DND-41 (cell line): ENCODE results near the gene PHRF1.

ENCODE experiments used
- ATAC-seq: fragments of 200-7000 bp; cut with Tn5 transposase; 3 replicates; pipeline ENCODE4 v1.9.1; 2021; ENCODE audit warnings: low read depth; ENCODE audit not compliant: insufficient read depth
- DNase-seq: peaks from one replicate; pipeline ENCODE4 v3.0.0-alpha.2; 2020
- H2AFZ ChIP-seq: 2 replicates; pipeline ENCODE4 v1.6.0; 2012; ENCODE audit warnings: low read depth, low read length
- H3K27ac ChIP-seq: 2 replicates; pipeline ENCODE4 v1.5.1; 2012; ENCODE audit warnings: low read length, inconsistent platforms
- H3K27me3 ChIP-seq: fragments of 200-600 bp; sonication (generic); 2 replicates; pipeline ENCODE4 v1.6.0; 2012; ENCODE audit warnings: low read length, mild to moderate bottlenecking, inconsistent platforms; ENCODE audit not compliant: insufficient read depth, poor library complexity
- H3K36me3 ChIP-seq: 2 replicates; pipeline ENCODE4 v1.5.1; 2012; ENCODE audit warnings: low read length, inconsistent platforms; ENCODE audit not compliant: insufficient read depth
- H3K4me1 ChIP-seq: 2 replicates; pipeline ENCODE4 v1.5.1; 2012; ENCODE audit warnings: mild to moderate bottlenecking, low read length; ENCODE audit not compliant: insufficient read depth
- H3K4me2 ChIP-seq: 2 replicates; pipeline ENCODE4 v1.6.0; 2012; ENCODE audit warnings: mild to moderate bottlenecking, moderate library complexity, low read length, inconsistent platforms; ENCODE audit not compliant: insufficient read depth
- H3K4me3 ChIP-seq, 2 experiments: fragments of 200-600 bp in 1 of 2; shearing (Covaris generic) in 1 of 2; 2 replicates each; pipeline ENCODE4 v1.5.1; 2012 to 2016; ENCODE audit warnings: inconsistent platforms in 2 of 2, low read length in 2 of 2, mild to moderate bottlenecking in 2 of 2, low read depth in 1 of 2, moderate library complexity in 1 of 2
- H3K79me2 ChIP-seq: 2 replicates; pipeline ENCODE4 v1.6.0; 2012; ENCODE audit warnings: low read length, inconsistent platforms; ENCODE audit not compliant: insufficient read depth
- H3K9ac ChIP-seq: 2 replicates; pipeline ENCODE4 v1.6.0; 2012; ENCODE audit warnings: low read depth, mild to moderate bottlenecking, inconsistent platforms, low read length, moderate library complexity
- H3K9me3 ChIP-seq: 2 replicates; pipeline ENCODE4 v1.5.1; 2012; ENCODE audit warnings: low read length, moderate library complexity, mild to moderate bottlenecking, inconsistent platforms; ENCODE audit not compliant: insufficient read depth, severe bottlenecking
- H4K20me1 ChIP-seq: 2 replicates; pipeline ENCODE4 v1.6.0; 2012; ENCODE audit warnings: low read length; ENCODE audit not compliant: insufficient read depth
- EZH2 ChIP-seq: IDR thresholded peaks from 3 replicates; pipeline ENCODE4 v1.6.1; 2012; ENCODE audit warnings: borderline replicate concordance, low read depth, mild to moderate bottlenecking, moderate library complexity, low read length, inconsistent platforms; ENCODE audit not compliant: severe bottlenecking
- TF ChIP-seq, protein P1 (sequence below): IDR thresholded peaks from 2 replicates; pipeline ENCODE4 v1.5.1; 2012; ENCODE audit warnings: borderline replicate concordance, low read length, moderate library complexity, mild to moderate bottlenecking; ENCODE audit not compliant: poor library complexity, severe bottlenecking; ENCODE audit errors: extremely low read depth

PHRF1 gene

DNA sequence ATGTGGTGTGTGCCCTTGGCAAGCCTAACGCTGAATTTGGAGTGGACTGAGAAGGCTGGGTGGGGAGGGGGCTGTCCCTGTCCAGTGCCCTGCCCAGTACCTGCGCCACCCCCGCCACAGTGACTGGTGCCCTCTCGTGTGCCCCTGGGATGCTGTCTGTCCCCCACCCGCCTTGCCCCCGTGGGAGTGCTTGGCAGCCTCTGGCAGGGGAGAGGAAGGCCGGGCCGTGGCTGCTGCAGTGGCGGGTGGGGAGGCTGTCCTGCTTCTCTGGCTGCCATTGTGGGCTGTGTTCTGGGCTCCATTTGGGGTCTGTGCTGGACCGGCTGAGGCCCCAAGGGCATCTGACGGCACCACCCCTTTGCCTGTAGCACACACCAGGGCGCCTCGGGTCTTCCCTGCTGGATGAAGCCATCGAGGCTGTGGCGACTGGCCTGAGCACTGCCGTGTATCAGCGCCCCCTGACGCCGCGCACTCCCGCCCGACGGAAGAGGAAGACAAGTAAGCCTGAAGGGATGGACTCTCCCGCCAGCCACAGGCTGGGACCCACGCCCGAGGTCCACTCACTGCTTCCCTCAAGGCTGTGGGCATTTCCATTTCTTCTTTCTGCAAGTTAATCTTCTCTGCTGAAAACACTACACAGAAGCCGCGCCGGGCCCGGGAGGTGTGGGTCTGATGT lies 21.9 kb downstream of the PHRF1 start:
- Histone ChIP-seq H3K9ac (no peak overlapping the region), H3K36me3 (peaks cover 95% of the 10 kb centered on the region), H2AFZ (no peak overlapping the region), H3K27ac (no peak overlapping the region), H3K4me1 (no peaks in the 10 kb centered on the region), H4K20me1 (peaks cover 54% of the 10 kb centered on the region), H3K4me2 (no peak overlapping the region), H3K79me2 (peaks cover 40% of the 10 kb centered on the region; the same call in 1 of the 2 replicates), H3K4me3 (no peak overlapping the region), H3K27me3 (no peaks in the 10 kb centered on the region), H3K9me3 (no peaks in the 10 kb centered on the region)
- no peak for TF ChIP-seq EZH2
- TF ChIP-seq, protein P1, sequence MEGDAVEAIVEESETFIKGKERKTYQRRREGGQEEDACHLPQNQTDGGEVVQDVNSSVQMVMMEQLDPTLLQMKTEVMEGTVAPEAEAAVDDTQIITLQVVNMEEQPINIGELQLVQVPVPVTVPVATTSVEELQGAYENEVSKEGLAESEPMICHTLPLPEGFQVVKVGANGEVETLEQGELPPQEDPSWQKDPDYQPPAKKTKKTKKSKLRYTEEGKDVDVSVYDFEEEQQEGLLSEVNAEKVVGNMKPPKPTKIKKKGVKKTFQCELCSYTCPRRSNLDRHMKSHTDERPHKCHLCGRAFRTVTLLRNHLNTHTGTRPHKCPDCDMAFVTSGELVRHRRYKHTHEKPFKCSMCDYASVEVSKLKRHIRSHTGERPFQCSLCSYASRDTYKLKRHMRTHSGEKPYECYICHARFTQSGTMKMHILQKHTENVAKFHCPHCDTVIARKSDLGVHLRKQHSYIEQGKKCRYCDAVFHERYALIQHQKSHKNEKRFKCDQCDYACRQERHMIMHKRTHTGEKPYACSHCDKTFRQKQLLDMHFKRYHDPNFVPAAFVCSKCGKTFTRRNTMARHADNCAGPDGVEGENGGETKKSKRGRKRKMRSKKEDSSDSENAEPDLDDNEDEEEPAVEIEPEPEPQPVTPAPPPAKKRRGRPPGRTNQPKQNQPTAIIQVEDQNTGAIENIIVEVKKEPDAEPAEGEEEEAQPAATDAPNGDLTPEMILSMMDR = no peak
- no peak for DNase-seq
- ATAC-seq = no peak

DNA sequence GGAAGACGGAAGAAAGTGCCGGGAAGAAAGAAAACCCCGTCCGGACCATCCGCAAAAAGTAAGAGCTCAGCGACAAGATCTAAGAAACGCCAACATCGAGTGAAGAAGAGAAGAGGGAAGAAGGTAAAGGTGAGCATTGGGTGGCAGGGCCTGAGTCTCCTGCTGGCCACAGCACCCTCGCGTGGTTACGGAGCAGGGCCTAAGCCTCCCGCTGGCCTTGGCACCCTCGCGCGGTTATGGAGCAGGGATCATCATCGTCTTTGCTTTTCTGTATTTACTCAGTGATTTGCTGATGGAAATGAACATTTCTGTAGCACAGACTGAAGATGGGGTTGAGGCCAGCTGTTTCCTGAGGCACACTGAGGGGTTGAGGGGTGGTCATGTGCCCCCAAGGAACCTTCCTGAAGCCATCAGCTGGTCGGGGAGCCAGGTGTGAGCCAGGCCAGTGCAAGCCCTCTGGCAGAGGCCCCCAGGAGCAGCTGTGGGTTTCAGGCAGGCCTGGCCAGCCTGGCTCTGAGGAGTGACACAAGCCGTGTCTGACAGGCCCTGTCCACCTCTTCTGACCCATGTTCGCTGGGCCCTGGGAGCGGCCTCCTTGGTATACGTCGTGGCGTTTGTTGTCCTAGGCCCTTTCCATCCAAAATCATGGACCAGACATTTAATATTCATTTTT lies 25.4 kb downstream of the PHRF1 start:
- H3K9me3 ChIP-seq = no peaks in the 10 kb centered on the region
- no peak overlapping the region for H2AFZ ChIP-seq
- H3K36me3 ChIP-seq = peaks cover 95% of the 10 kb centered on the region
- H3K79me2 ChIP-seq = peaks cover 25% of the 10 kb centered on the region
- no peaks in the 10 kb centered on the region for H3K27me3 ChIP-seq
- ATAC-seq (no peak), DNase-seq (no peak)
- no peak overlapping the region for H3K4me2 ChIP-seq
- TF ChIP-seq, protein P1 = no peak
- TF ChIP-seq EZH2 = no peak
- H3K27ac ChIP-seq = no peak overlapping the region
- no peak overlapping the region for H3K9ac ChIP-seq
- H3K4me3 ChIP-seq = no peak overlapping the region
- no peaks in the 10 kb centered on the region for H3K4me1 ChIP-seq
- H4K20me1 ChIP-seq = peaks cover 57% of the 10 kb centered on the region

DNA sequence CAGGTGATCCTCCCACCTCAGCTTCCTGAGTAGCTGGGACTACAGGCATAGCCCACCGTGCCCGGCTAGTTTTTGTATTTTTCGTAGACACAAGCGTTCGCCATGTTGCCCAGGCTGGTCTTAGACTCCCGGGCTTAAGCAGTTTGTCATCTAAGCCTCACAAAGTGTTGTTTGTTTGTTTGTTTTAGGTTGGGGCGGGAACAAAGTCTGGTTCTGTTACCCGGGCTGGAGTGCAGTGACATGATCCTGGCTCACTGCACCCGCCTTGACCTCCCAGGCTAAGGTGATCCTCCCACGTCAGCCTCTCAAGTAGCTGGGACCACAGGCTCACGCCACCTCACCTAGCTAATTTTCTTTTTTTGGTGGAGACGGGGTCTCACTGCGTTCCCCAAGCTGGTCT lies 26.9 kb downstream of the PHRF1 start:
- peaks cover 95% of the 10 kb centered on the region for H3K36me3 ChIP-seq
- H3K27me3 ChIP-seq = no peaks in the 10 kb centered on the region
- TF ChIP-seq, protein P1 = no peak
- no peak for TF ChIP-seq EZH2
- DNase-seq (no peak), ATAC-seq (no peak)
- no peak overlapping the region for H3K27ac ChIP-seq
- H3K4me1 ChIP-seq = no peaks in the 10 kb centered on the region
- peaks cover 44% of the 10 kb centered on the region for H4K20me1 ChIP-seq
- peaks cover 13% of the 10 kb centered on the region for H3K79me2 ChIP-seq
- no peak overlapping the region for H3K4me3 ChIP-seq
- H3K9ac ChIP-seq = no peak overlapping the region
- no peak overlapping the region for H2AFZ ChIP-seq
- no peak overlapping the region for H3K4me2 ChIP-seq
- H3K9me3 ChIP-seq = no peaks in the 10 kb centered on the region
